SK-N-SH (cell line): ENCODE measurements around the gene PROSER2. TPM values are rescaled to one million over a fixed set of nuclear protein-coding genes. Genes with fewer than 3 reads are reported as not detected.

ENCODE experiments used
- CTCF ChIA-PET: fragments of 300-600, 350-600 bp; formaldehyde crosslinking; extraction: SDS; loops from one replicate; lab custom pipeline; 2021; lab: Yijun Ruan, JAX
- POLR2A ChIA-PET: fragments of 350-600 bp; sonication (Branson Sonifier 250); formaldehyde crosslinking; extraction: SDS; loops from one replicate; lab custom pipeline; 2020; ENCODE audit warnings: antibody characterized with exemption, inconsistent platforms; lab: Yijun Ruan, JAX
- DNase-seq: peaks from one replicate; pipeline ENCODE4 v3.0.0; 2012
- H2AFZ ChIP-seq: fragments of 200-600 bp; sonication (generic); 2 replicates; pipeline ENCODE4 v1.8.1; 2016; ENCODE audit warnings: antibody characterized with exemption, mild to moderate bottlenecking, low read depth
- H3F3A ChIP-seq: fragments of 200-600 bp; sonication (generic); replicated peaks from 2 replicates; pipeline ENCODE3; 2016; ENCODE audit warnings: antibody characterized with exemption, mild to moderate bottlenecking; ENCODE audit not compliant: insufficient read depth
- H3K27ac ChIP-seq, 2 experiments: fragments of 200-500 bp in 1 of 2; fragments of 200-600 bp in 1 of 2; sonication (Bioruptor generic) in 1 of 2; sonication (generic), shearing (Covaris generic) in 1 of 2; 2 replicates each; pipeline versions ENCODE4 v1.5.1 to v1.6.1; 2014 to 2016; ENCODE audit warnings: low read depth in 2 of 2, inconsistent platforms in 1 of 2, low read length in 1 of 2, mild to moderate bottlenecking in 1 of 2, mixed read lengths in 1 of 2
- H3K27me3 ChIP-seq: fragments of 200-600 bp; sonication (generic), shearing (Covaris generic); 2 replicates; pipeline ENCODE4 v1.6.1; 2016; ENCODE audit warnings: mixed run types; ENCODE audit not compliant: insufficient read depth
- H3K36me3 ChIP-seq, 2 experiments: fragments of 200-500 bp in 1 of 2; fragments of 200-600 bp in 1 of 2; sonication (Bioruptor generic) in 1 of 2; sonication (generic) in 1 of 2; replicated peaks in 1 of 2; 2 replicates each; pipeline versions ENCODE3 to v1.5.1; 2014 to 2016; ENCODE audit warnings: low read length in 1 of 2, mild to moderate bottlenecking in 1 of 2; ENCODE audit not compliant: insufficient read depth in 2 of 2, control insufficient read depth in 1 of 2
- H3K4me1 ChIP-seq, 2 experiments: fragments of 200-500 bp in 1 of 2; fragments of 200-600 bp in 1 of 2; sonication (Bioruptor generic) in 1 of 2; sonication (generic), shearing (Covaris generic) in 1 of 2; 2 replicates each; pipeline versions ENCODE4 v1.5.1 to v1.6.1; 2014 to 2016; ENCODE audit warnings: low read depth in 1 of 2, low read length in 1 of 2, mixed run types in 1 of 2; ENCODE audit not compliant: insufficient read depth in 2 of 2, control insufficient read depth in 1 of 2
- H3K4me2 ChIP-seq: fragments of 200-600 bp; sonication (generic), shearing (Covaris generic); 2 replicates; pipeline ENCODE4 v1.6.1; 2017; ENCODE audit warnings: mixed run types
- H3K4me3 ChIP-seq, 2 experiments: fragments of 200-500 bp in 1 of 2; fragments of 200-600 bp in 1 of 2; sonication (Bioruptor generic) in 1 of 2; sonication (generic), shearing (Covaris generic) in 1 of 2; 2 replicates each; pipeline versions ENCODE4 v1.5.1 to v1.8.1; 2014 to 2016; ENCODE audit warnings: low read depth in 2 of 2, inconsistent platforms in 1 of 2, low read length in 1 of 2, mild to moderate bottlenecking in 1 of 2, mixed read lengths in 1 of 2, moderate library complexity in 1 of 2
- H3K79me2 ChIP-seq: fragments of 200-600 bp; sonication (generic); 2 replicates; pipeline ENCODE4 v1.8.1; 2017; ENCODE audit warnings: mild to moderate bottlenecking; ENCODE audit not compliant: insufficient read depth
- H3K9ac ChIP-seq: fragments of 200-600 bp; sonication (generic); 2 replicates; pipeline ENCODE4 v1.6.1; 2017; ENCODE audit warnings: mixed run types
- H3K9me2 ChIP-seq: fragments of 200-600 bp; sonication (generic); 2 replicates; pipeline ENCODE4 v1.6.1; 2017; ENCODE audit warnings: mixed run types
- H3K9me3 ChIP-seq: fragments of 200-600 bp; sonication (generic); 2 replicates; pipeline ENCODE4 v1.6.1; 2017; ENCODE audit warnings: mixed run types, mild to moderate bottlenecking, moderate library complexity
- H4K20me1 ChIP-seq: fragments of 200-600 bp; sonication (generic); 2 replicates; pipeline ENCODE4 v1.6.1; 2017; ENCODE audit warnings: mild to moderate bottlenecking, mixed run types; ENCODE audit not compliant: insufficient read depth
- CTCF ChIP-seq: fragments of 200-600 bp; sonication (generic); IDR thresholded peaks from 2 replicates; pipeline ENCODE4 v1.6.1; 2017; ENCODE audit warnings: antibody characterized with exemption, mild to moderate bottlenecking, moderate library complexity
- ELF1 ChIP-seq: IDR thresholded peaks from 2 replicates; pipeline ENCODE4 v1.4.0; 2012
- EP300 ChIP-seq, 2 experiments: IDR thresholded peaks; 2 replicates each; pipeline versions ENCODE4 v1.4.0 to v1.6.1; 2012; ENCODE audit warnings: borderline replicate concordance in 1 of 2, low read depth in 1 of 2, low read length in 1 of 2
- FOSL2 ChIP-seq: IDR thresholded peaks from 2 replicates; pipeline ENCODE4 v1.4.0; 2012; ENCODE audit warnings: low read depth, mild to moderate bottlenecking, moderate library complexity, borderline replicate concordance
- GABPA ChIP-seq: IDR thresholded peaks from 2 replicates; pipeline ENCODE4 v1.4.0; 2012; ENCODE audit warnings: low read depth, mild to moderate bottlenecking
- IRF3 ChIP-seq: fragments of 150-350 bp; IDR thresholded peaks from 2 replicates; pipeline ENCODE4 v1.6.1; 2016; ENCODE audit warnings: mild to moderate bottlenecking, low read depth, low read length
- JUND ChIP-seq: IDR thresholded peaks from 2 replicates; pipeline ENCODE4 v1.4.0; 2012
- NFIC ChIP-seq: IDR thresholded peaks from 2 replicates; pipeline ENCODE4 v1.4.0; 2012; ENCODE audit warnings: borderline replicate concordance
- NRF1 ChIP-seq: IDR thresholded peaks from 2 replicates; pipeline ENCODE4 v1.6.1; 2012; ENCODE audit warnings: low read depth, mild to moderate bottlenecking, low read length
- PBX3 ChIP-seq: IDR thresholded peaks from 2 replicates; pipeline ENCODE4; 2012
- POLR2AphosphoS5 ChIP-seq: IDR thresholded peaks from 2 replicates; pipeline ENCODE4 v1.6.1; 2012; ENCODE audit warnings: low read depth, low read length
- RCOR1 ChIP-seq: fragments of 150-350 bp; IDR thresholded peaks from 2 replicates; pipeline ENCODE4 v1.6.1; 2017; ENCODE audit warnings: antibody characterized with exemption, low read length
- RXRA ChIP-seq: IDR thresholded peaks from 2 replicates; pipeline ENCODE4 v1.4.0; 2012; ENCODE audit warnings: low read depth, mild to moderate bottlenecking, borderline replicate concordance
- SMC3 ChIP-seq: IDR thresholded peaks from 2 replicates; pipeline ENCODE4 v1.6.1; 2012; ENCODE audit warnings: low read depth, low read length, improper control_type of control experiment
- TAF1 ChIP-seq: IDR thresholded peaks from 2 replicates; pipeline ENCODE4 v1.6.1; 2012; ENCODE audit warnings: low read depth, mild to moderate bottlenecking, low read length, moderate library complexity, borderline replicate concordance
- ZBTB33 ChIP-seq: IDR thresholded peaks from 2 replicates; pipeline ENCODE4 v1.4.0; 2012; ENCODE audit warnings: low read depth, borderline replicate concordance
- WGBS: methylation state at CpG from one replicate; pipeline ENCODE4 v1.1.6; 2017; ENCODE audit warnings: low lambda C conversion rate; 5-methylcytosine and 5-hydroxymethylcytosine counted together
- polyA plus RNA-seq, 3 experiments: library from polyadenylated mRNA; depleted of rRNA; stranded (reverse); fragments of >200 nt; gene quantifications; 2 replicates each; pipeline ENCODE4 v1.2.3, GENCODE V29; 2012
- TF ChIP-seq, protein P1 (sequence below): IDR thresholded peaks from 2 replicates; pipeline ENCODE4 v1.4.0; 2012; ENCODE audit warnings: low read depth
- TF ChIP-seq, protein P2 (sequence below): fragments of 150-350 bp; IDR thresholded peaks from 2 replicates; pipeline ENCODE4 v1.6.1; 2017; ENCODE audit warnings: antibody characterized with exemption, low read length, low read depth, borderline replicate concordance

The PROSER2 gene
- polyA plus RNA-seq, 1 of the 3 experiments (the other 2 are of a cell fraction) = 0.95 TPM

GRCh38 chr10:11870900-11871400 is 47.8 kb downstream of the PROSER2 start (continued):
- TF ChIP-seq CTCF = no peak

GRCh38 chr10:11871466-11871865 is 48.3 kb downstream of the PROSER2 start:
- H3K4me1 ChIP-seq = peaks cover 0 to 5% of the 10 kb centered on the region in 2 experiments; a peak in 2 of 4 replicates
- no peaks in the 10 kb centered on the region for H3K9me3 ChIP-seq
- H3K36me3 ChIP-seq = no peaks in the 10 kb centered on the region
- WGBS = 83% methylated on average over 9 of the region's 9 CpGs
- H3K27ac ChIP-seq = no peak overlapping the region
- no peak overlapping the region for H2AFZ ChIP-seq
- no peaks in the 10 kb centered on the region for H3K79me2 ChIP-seq
- H3F3A ChIP-seq = no peaks in the 10 kb centered on the region
- ChIA-PET CTCF (interaction anchor here (1.0 kb wide), 1 partner anchor 115 kb away, joined by 3 read pairs; no protein-coding TSS in a partner anchor), POLR2A (no interaction called here)
- DNase-seq = no peak
- no peaks in the 10 kb centered on the region for H3K27me3 ChIP-seq
- no peak overlapping the region for H3K4me3 ChIP-seq
- H4K20me1 ChIP-seq = no peaks in the 10 kb centered on the region
- H3K9ac ChIP-seq = no peak overlapping the region
- H3K4me2 ChIP-seq = no peak overlapping the region
- H3K9me2 ChIP-seq = no peaks in the 10 kb centered on the region
- no peak for TF ChIP-seq PBX3
- TF ChIP-seq ELF1 = no peak
- no peak for TF ChIP-seq RCOR1
- no peak for TF ChIP-seq JUND
- TF ChIP-seq GABPA = no peak
- TF ChIP-seq ZBTB33 = no peak
- no peak for TF ChIP-seq FOSL2
- TF ChIP-seq RXRA = no peak
- no peak for TF ChIP-seq NRF1
- no peak for TF ChIP-seq EP300 (IDR thresholded peaks at IDR 0.05; ENCODE audit: borderline replicate concordance in 1 of 2, low read depth in 1 of 2, low read length in 1 of 2)
- no peak for TF ChIP-seq IRF3
- no peak for TF ChIP-seq SMC3
- no peak for TF ChIP-seq NFIC
- TF ChIP-seq, protein P1, sequence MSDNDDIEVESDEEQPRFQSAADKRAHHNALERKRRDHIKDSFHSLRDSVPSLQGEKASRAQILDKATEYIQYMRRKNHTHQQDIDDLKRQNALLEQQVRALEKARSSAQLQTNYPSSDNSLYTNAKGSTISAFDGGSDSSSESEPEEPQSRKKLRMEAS = no peak
- TF ChIP-seq, protein P2, sequence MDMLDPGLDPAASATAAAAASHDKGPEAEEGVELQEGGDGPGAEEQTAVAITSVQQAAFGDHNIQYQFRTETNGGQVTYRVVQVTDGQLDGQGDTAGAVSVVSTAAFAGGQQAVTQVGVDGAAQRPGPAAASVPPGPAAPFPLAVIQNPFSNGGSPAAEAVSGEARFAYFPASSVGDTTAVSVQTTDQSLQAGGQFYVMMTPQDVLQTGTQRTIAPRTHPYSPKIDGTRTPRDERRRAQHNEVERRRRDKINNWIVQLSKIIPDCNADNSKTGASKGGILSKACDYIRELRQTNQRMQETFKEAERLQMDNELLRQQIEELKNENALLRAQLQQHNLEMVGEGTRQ = no peak
- no peak for TF ChIP-seq POLR2AphosphoS5
- TF ChIP-seq TAF1 = no peak
- TF ChIP-seq, all 33 proteins: peak for 0
